WTC11 (cell line): Measurements from ENCODE around the gene PDYN. TPM values are rescaled to one million over a fixed set of nuclear protein-coding genes. Genes with fewer than 3 reads are reported as not detected.
A peak's percentile ranks its signal among the peaks of the same experiment; 100 is the strongest.

ENCODE experiments used
- ATAC-seq: fragments of 200-7000 bp; cut with Tn5 transposase; 2 replicates; pipeline ENCODE4 v1.10.0; 2021; ENCODE audit warnings: mild to moderate bottlenecking, moderate library complexity
- CTCF ChIA-PET: fragments of 300-600 bp; sonication (Branson Sonifier 250); formaldehyde crosslinking; loops from one replicate; lab custom pipeline; 2021; ENCODE audit warnings: antibody characterized with exemption; lab: Charles Lee
- POLR2A ChIA-PET: fragments of 350-600 bp; sonication (Branson Sonifier 250); formaldehyde crosslinking; loops from one replicate; lab custom pipeline; 2021; ENCODE audit warnings: antibody characterized with exemption; lab: Charles Lee
- DNase-seq: peaks from one replicate; pipeline ENCODE4 v3.0.0; 2021; ENCODE audit warnings: low spot score
- H3K27ac Mint-ChIP-seq: 2 replicates; pipeline ENCODE4 v1.8.0; 2021; ENCODE audit warnings: mixed read lengths
- H3K27me3 Mint-ChIP-seq: 2 replicates; pipeline ENCODE4 v1.8.0; 2021; ENCODE audit warnings: low read depth, mild to moderate bottlenecking, moderate library complexity, mixed read lengths
- H3K36me3 Mint-ChIP-seq: 2 replicates; pipeline ENCODE4 v1.8.0; 2021; ENCODE audit warnings: mixed read lengths
- H3K4me1 Mint-ChIP-seq: 2 replicates; pipeline ENCODE4 v1.8.0; 2022; ENCODE audit warnings: mixed read lengths
- H3K4me3 Mint-ChIP-seq: 2 replicates; pipeline ENCODE4 v1.8.0; 2021; ENCODE audit warnings: mild to moderate bottlenecking, moderate library complexity, mixed read lengths
- H3K9me3 Mint-ChIP-seq: 2 replicates; pipeline ENCODE4 v1.8.0; 2021; ENCODE audit warnings: mixed read lengths
- ATF3 ChIP-seq: sonication (generic); formaldehyde crosslinking; conservative IDR thresholded peaks from 2 replicates; pipeline ENCODE4 v1.8.1; 2022; ENCODE audit warnings: mild to moderate bottlenecking, missing genetic modification reagents
- E2F5 ChIP-seq: sonication (generic); formaldehyde crosslinking; IDR thresholded peaks from 2 replicates; pipeline ENCODE4 v1.8.1; 2022; ENCODE audit warnings: mild to moderate bottlenecking, moderate library complexity, missing genetic modification reagents
- FOXP1 ChIP-seq: sonication (generic); formaldehyde crosslinking; IDR thresholded peaks from 2 replicates; pipeline ENCODE4 v1.8.0; 2022; ENCODE audit warnings: missing genetic modification reagents, mild to moderate bottlenecking, moderate library complexity, borderline replicate concordance
- GABPB1 ChIP-seq: sonication (generic); formaldehyde crosslinking; IDR thresholded peaks from 2 replicates; pipeline ENCODE4 v1.8.1; 2023; ENCODE audit warnings: mild to moderate bottlenecking, missing genetic modification reagents
- GRHL2 ChIP-seq: fragments of 250-450 bp; sonication (Bioruptor Pico); IDR thresholded peaks from 2 replicates; pipeline ENCODE4 v1.8.0; 2022; ENCODE audit warnings: mild to moderate bottlenecking, moderate library complexity; ENCODE audit not compliant: insufficient replicate concordance, severe bottlenecking
- JUN ChIP-seq: sonication (generic); formaldehyde crosslinking; IDR thresholded peaks from 2 replicates; pipeline ENCODE4 v1.8.0; 2023; ENCODE audit warnings: mild to moderate bottlenecking, missing genetic modification reagents
- MYBL2 ChIP-seq: sonication (generic); formaldehyde crosslinking; IDR thresholded peaks from 2 replicates; pipeline ENCODE4 v1.8.1; 2023; ENCODE audit warnings: mild to moderate bottlenecking, moderate library complexity, missing genetic modification reagents
- NFYB ChIP-seq: sonication (generic); formaldehyde crosslinking; conservative IDR thresholded peaks from 2 replicates; pipeline ENCODE4 v1.8.0; 2022; ENCODE audit warnings: low read depth, missing genetic modification reagents
- NR2C2 ChIP-seq: sonication (generic); formaldehyde crosslinking; IDR thresholded peaks from 2 replicates; pipeline ENCODE4 v1.8.0; 2022; ENCODE audit warnings: mild to moderate bottlenecking, missing genetic modification reagents
- PRDM15 ChIP-seq: sonication (generic); formaldehyde crosslinking; IDR thresholded peaks from 2 replicates; pipeline ENCODE4 v1.8.0; 2022; ENCODE audit warnings: missing genetic modification reagents
- PRRX2 ChIP-seq: fragments of 250-450 bp; sonication (Bioruptor Pico); IDR thresholded peaks from 2 replicates; pipeline ENCODE4 v1.8.0; 2021; ENCODE audit warnings: mild to moderate bottlenecking
- SMAD3 ChIP-seq: sonication (generic); formaldehyde crosslinking; IDR thresholded peaks from 2 replicates; pipeline ENCODE4 v1.8.0; 2022; ENCODE audit warnings: missing genetic modification reagents, mild to moderate bottlenecking, borderline replicate concordance
- SP1 ChIP-seq: sonication (generic); formaldehyde crosslinking; conservative IDR thresholded peaks from 2 replicates; pipeline ENCODE4 v1.8.1; 2022; ENCODE audit warnings: missing genetic modification reagents
- TEAD4 ChIP-seq: sonication (generic); formaldehyde crosslinking; IDR thresholded peaks from 2 replicates; pipeline ENCODE4 v1.8.0; 2022; ENCODE audit warnings: mild to moderate bottlenecking, missing genetic modification reagents
- ZNF138 ChIP-seq: sonication (generic); formaldehyde crosslinking; conservative IDR thresholded peaks from 2 replicates; pipeline ENCODE4 v1.8.1; 2022; ENCODE audit warnings: mild to moderate bottlenecking, moderate library complexity, missing genetic modification reagents
- ZNF219 ChIP-seq: sonication (generic); formaldehyde crosslinking; IDR thresholded peaks from 2 replicates; pipeline ENCODE4 v1.8.0; 2023; ENCODE audit warnings: missing genetic modification reagents, mild to moderate bottlenecking, borderline replicate concordance
- ZNF281 ChIP-seq: sonication (generic); formaldehyde crosslinking; IDR thresholded peaks from 2 replicates; pipeline ENCODE4 v1.8.0; 2023; ENCODE audit warnings: mild to moderate bottlenecking, missing genetic modification reagents
- ZNF512 ChIP-seq: sonication (generic); formaldehyde crosslinking; IDR thresholded peaks from 2 replicates; pipeline ENCODE4 v1.8.1; 2022; ENCODE audit warnings: missing genetic modification reagents, borderline replicate concordance
- ZNF532 ChIP-seq: fragments of 250-450 bp; sonication (Bioruptor Pico); IDR thresholded peaks from 2 replicates; pipeline ENCODE4 v1.9.0; 2021; ENCODE audit warnings: mild to moderate bottlenecking, borderline replicate concordance
- total RNA-seq: library from RNA; stranded (reverse); gene quantifications from 3 replicates; pipeline ENCODE4 v1.2.3, GENCODE V29; 2021

The PDYN gene
- total RNA-seq, 1 experiment from 2014 or later, result 0.28 TPM

GRCh38 chr20:2006452-2007361 lies 12.8 kb upstream of the PDYN start (continued):
- TF ChIP-seq ZNF281 (CRISPR knock-in tag) (no peak), PRRX2 (no peak)

- H3K9me3 Mint-ChIP-seq, result no peaks in the 10 kb centered on the region
- no peaks in the 10 kb centered on the region for H3K36me3 Mint-ChIP-seq
- ChIA-PET CTCF (interaction anchor here (0.8 to 3.9 kb wide), 29 partner anchors 9 to 381 kb away, joined by 3 to 31 read pairs (median 5); partner anchors contain the start of gene PDYN), POLR2A (no interaction called here)
- DNase-seq, result peak; percentile 90
- peaks cover 10% of the 10 kb centered on the region; the same call in 1 of the 2 replicates for H3K4me1 Mint-ChIP-seq
- H3K27me3 Mint-ChIP-seq, result peaks cover 20% of the 10 kb centered on the region
- no peak overlapping the region for H3K4me3 Mint-ChIP-seq
- peak; percentile 50; the same call in 1 of the 2 replicates for ATAC-seq
- H3K27ac Mint-ChIP-seq, result no peak overlapping the region
- peak; percentile 94 for TF ChIP-seq TEAD4
- TF ChIP-seq ZNF219 (CRISPR knock-in tag), result 0 out of 2 replicates have a peak, but pooled peaks have one; percentile 70
- peak; percentile 61; the same call in 1 of the 2 replicates for TF ChIP-seq FOXP1 (CRISPR knock-in tag)
- peak; percentile 91 for TF ChIP-seq ZNF138 (CRISPR knock-in tag)
- no peak for TF ChIP-seq GRHL2
- peak; percentile 98 for TF ChIP-seq SMAD3 (CRISPR knock-in tag)
- TF ChIP-seq ZNF532, result no peak
- TF ChIP-seq NR2C2 (CRISPR knock-in tag), result no peak
- TF ChIP-seq SP1 (CRISPR knock-in tag), result 0 out of 2 replicates have a peak, but pooled peaks have one; percentile 39
- TF ChIP-seq GABPB1, result peak; percentile 94
- TF ChIP-seq JUN, result peak; percentile 90; the same call in 1 of the 2 replicates
- 0 out of 2 replicates have a peak, but pooled peaks have one; percentile 35 for TF ChIP-seq E2F5
- no peak for TF ChIP-seq ATF3 (CRISPR knock-in tag)
- TF ChIP-seq MYBL2, result peak; percentile 29; the same call in 1 of the 2 replicates
- TF ChIP-seq PRDM15 (CRISPR knock-in tag), result no peak
- TF ChIP-seq NFYB, result 0 out of 2 replicates have a peak, but pooled peaks have one; percentile 14
- TF ChIP-seq ZNF512 (CRISPR knock-in tag), result no peak
These were observed 12.1 kb upstream of the PDYN start for GRCh38 chr20:2005831-2006426.
